CD4-positive, alpha-beta T cell treated with Interleukin-6 at 100 ng/mL for 8 hours (primary cell): ENCODE results near the gene RPTOR.
"Not testable (repeated sequence)": the region's sequence is repeated elsewhere in the genome, so short reads cannot be mapped to it uniquely, and the experiment has no call there.

Experiments
- DNase-seq: peaks from one replicate; pipeline ENCODE4 v3.0.0-alpha.2; 2020; ENCODE audit warnings: mixed read lengths, low spot score

RPTOR gene

GRCh38 chr17:80694992-80695912, 150.6 kb downstream of the RPTOR start:
- DNase-seq: no peak

DNA sequence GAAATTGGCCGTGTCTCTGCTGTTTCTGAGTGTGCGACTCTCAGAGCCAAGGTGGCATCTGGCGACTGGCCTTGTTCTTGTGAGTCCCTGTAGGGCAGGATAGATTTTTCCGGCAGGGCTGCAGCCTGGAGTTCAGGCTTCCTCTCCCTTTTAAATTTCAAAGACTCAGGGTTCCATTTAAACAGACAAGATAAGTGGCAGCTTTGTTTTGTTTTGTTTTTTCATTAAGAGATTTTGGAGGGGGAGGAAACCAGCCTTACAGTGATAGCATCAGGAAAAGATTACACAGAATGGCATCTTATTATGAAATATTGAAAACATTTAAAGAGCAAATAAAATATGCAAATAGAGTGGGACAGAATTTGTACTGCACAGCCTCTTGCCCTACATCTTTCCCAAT, 151.3 kb downstream of the RPTOR start:
- DNase-seq: no peak

GRCh38 chr17:80696456-80696855, 151.8 kb downstream of the RPTOR start:
- no peak for DNase-seq

- DNase-seq: no peak
These were observed 152.3 kb downstream of the RPTOR start for GRCh38 chr17:80696964-80697363.

GRCh38 chr17:80698297-80698696, 153.7 kb downstream of the RPTOR start:
- DNase-seq: no peak

DNA sequence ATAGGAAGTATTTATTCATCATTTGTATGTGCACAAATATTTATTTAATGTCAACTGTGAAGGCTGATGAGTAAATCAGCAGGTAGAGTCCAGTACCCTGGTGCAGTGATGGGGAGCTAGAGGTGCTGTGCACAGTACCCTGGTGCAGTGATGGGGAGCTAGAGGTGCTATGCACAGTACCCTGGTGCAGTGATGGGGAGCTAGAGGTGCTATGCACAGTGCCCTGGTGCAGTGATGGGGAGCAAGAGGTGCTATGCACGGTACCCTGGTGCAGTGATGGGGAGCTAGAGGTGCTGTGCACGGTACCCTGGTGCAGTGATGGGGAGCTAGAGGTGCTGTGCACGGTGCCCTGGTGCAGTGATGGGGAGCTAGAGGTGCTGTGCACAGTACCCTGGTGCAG, 154.6 kb downstream of the RPTOR start:
- not testable (repeated sequence) for DNase-seq

DNA sequence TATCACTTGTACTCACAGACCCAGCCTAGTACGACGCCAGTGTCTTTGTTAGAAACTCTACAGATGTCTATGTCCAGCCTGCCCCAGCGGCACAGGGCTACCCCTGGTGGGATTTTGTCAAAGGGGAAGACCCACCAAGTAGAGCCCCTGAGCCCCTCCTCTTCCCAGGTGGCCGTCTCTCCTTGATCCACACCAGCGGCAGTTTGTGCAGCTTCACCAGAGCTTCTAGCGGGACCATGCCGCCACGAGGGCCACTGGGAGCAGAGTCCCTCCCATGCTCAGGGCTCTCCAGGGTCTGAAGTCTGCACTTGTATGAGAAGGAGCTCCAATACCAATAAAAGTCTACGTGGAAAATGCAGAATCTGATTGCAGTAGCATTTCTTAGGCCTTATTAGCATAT, 157.1 kb downstream of the RPTOR start:
- DNase-seq: no peak

DNA sequence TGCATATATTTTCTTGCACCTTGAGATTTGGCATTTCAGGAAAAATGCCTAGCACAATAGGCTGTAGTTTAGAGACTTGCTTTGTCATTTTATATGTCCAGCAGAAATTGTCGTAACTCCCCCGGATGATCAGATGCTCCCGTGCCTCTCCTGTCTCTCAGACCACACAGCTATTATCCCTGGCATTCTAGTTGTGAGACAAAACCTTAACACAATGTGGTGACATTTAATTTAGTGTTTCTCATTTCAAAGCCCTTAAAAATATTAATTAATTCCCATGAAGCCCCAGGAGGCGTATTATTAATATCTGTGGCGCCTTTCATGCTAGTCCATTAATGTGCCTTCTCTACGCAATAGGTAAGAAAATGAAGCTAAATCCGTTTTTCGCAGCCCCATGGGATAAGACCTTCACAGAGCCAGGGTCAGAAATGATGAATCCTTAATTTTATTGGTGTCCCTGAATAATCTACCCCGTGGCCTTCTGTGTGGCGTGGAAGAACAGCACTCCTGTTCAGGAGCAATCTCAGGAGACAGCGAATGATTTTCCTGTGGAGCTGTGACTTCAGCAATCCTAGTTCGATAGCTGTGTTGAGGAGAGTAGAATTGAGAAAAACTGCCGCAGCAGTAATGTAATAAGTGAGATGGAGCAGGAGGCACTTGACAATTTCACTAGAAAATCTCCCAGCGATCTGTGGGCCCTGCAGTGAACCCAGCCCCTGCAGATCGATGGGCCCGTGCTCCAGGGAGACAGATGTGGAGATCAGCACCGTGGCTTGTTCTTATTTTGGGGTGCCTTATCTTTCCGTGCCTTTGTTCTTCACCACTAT, 157.9 kb downstream of the RPTOR start:
- DNase-seq: no peak

GRCh38 chr17:80703142-80703478, 158.5 kb downstream of the RPTOR start:
- DNase-seq: peak; percentile 68

DNA sequence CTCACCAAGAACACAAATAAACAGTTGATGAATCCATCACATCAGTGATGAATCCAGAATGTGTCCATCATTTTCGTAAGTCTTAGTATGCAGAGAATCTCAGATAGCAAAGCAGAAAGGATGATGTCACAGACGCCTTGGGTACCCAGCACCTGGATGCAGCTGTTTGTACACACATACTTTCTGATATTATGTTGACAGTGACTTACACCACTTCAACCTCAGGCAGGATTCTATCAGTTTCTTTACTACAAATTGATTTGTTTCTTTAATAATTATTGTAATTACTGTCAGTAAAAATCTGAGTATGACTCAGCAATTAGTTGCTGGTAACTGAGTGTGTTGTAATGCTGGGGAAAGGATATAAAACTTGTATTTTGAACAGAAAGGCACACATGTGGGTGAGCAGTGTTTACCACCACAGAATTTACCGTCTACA, 159.8 kb downstream of the RPTOR start:
- DNase-seq: no peak

DNA sequence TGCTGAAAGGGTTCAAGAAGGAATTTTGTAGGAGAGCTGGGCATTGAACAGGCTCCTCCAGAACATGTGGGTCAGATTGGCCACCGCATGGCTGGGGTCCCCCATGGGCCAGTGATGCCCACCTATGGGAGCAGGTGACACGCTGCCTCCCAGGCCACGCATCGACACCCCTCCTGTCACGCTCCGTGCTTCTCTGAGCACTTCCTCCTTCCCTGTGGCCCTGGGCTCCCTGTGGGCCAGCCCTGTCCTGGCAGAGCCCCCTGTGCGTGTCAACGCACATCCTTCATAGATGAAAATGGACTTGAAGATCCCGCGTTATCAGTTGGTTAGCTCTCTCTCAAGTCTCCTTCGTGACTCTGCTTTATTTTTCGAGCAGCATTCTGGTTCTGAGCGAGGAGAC, 160.3 kb downstream of the RPTOR start:
- DNase-seq: no peak

DNA sequence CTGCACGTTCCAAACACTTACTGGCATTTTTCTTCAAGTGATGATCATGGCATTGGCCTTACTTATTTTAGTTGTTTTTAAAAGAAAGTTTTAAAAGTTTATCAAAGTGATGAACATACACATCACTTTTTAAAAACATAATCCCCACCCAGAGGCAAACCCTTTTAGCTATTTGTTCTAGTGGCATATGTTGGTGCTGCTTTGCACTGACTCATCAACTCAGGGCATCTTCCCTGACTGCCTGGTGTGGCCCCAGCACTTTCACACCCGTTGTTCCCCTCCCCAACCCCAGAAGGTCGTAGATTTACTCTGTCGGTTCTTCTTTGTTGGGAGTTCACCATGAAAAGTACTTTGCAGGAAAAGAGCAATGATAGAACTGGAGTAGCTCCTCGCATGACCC, 161.3 kb downstream of the RPTOR start:
- no peak for DNase-seq

- DNase-seq: no peak
These were observed 161.8 kb downstream of the RPTOR start for GRCh38 chr17:80706463-80706867.

DNA sequence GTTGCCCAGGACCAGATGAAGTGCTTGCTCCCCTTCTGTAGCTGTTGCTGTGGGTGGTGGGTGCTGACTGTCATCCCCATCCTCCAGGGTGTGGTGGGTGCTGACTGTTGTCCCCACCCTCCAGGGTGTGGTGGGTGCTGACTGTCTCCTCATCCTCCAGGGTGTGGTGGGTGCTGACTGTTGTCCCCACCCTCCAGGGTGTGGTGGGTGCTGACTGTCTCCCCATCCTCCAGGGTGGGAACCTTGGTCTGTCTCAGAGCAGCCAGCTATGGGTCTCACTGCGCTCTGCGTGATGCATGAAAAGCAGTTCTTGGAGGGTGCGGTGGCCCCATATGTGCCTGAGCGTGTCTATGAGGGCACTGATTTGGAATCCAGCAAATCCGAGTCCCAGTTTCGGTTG, 163.8 kb downstream of the RPTOR start:
- DNase-seq: no peak

DNA sequence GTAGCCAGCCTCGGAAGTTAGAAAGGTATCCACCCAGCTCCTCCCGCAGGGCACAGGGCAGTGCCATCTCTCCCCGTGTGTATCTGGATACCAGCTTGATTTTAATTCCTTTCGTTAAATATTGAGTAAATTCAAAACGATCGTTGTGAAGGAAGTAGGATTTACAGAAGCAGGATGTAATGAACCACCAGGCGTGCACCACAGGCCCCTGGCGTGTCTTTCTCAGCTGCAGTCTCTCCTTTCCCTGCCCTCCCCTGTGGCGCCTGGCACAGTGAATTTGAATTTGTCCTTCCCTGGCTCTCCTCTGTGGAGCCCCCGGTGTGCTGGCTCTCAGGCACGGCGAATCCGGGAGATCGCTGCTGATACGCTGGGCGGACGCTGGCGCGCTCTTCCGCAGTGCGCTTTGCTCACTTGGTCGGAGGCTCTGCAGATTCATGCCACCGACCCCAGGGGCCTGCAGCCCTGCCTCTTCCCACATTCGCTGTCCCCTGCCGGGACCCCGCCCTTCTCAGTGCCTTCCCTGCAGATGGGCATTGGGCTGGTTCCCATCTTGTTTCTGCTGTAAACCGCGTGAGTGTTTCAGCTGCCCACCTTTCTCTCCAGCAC, 164.6 kb downstream of the RPTOR start:
- DNase-seq: no peak

GRCh38 chr17:80710714-80711302, 166.2 kb downstream of the RPTOR start:
- no peak for DNase-seq

GRCh38 chr17:80712089-80712488, 167.5 kb downstream of the RPTOR start:
- DNase-seq: no peak

- DNase-seq: no peak
These were observed 168.0 kb downstream of the RPTOR start for GRCh38 chr17:80712606-80713005.

GRCh38 chr17:80716986-80717719, 172.5 kb downstream of the RPTOR start:
- DNase-seq: no peak

DNA sequence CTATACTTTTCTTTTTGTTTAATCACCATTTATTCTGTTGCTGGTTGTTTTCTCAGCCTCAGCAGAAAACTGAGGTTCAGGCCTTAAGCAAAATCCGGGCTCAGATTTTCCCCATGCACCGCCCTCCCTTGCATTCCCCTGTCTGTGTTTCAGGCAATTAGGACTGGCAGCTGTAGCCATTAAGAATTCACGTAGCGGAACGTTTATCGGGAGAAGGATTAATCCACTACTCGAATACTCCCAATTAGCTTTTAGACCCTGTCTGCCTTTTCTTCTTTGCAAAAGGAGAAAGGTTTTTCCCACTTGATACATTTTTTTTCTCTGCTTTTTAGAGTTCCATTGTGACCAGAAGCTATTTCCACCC, 173.1 kb downstream of the RPTOR start:
- no peak for DNase-seq

- no peak for DNase-seq
These were observed 173.8 kb downstream of the RPTOR start for GRCh38 chr17:80718428-80718827.

DNA sequence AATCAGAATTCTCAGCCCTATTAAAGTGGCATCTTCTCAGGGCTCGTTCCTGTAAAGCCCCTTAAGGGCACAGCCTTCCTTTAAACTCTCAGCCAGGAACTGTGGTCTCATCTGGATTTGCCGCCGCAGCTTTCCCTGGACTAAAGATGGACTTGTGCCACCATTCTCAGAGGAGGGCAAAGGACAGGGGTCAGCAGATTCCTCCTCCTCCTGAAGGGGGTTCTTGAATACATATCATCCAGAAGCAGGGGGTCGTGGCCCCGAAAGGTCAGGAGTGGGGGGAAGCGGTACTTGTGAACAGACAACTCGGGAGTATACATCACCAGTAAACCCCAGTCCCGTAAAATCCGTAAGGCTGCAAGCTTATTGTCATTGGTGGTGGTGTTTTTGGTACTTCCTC, 174.8 kb downstream of the RPTOR start:
- DNase-seq: no peak
